Upper lobe of left lung (tissue), 4 donors: Measurements from ENCODE around the gene SRI.
"Not testable (repeated sequence)": the region's sequence is repeated elsewhere in the genome, so short reads cannot be mapped to it uniquely, and the experiment has no call there.

Experiments used
- CTCF ChIP-seq, 6 experiments: fragments of 450-650 bp in 4 of 6; fragments of 200-600 bp in 2 of 6; sonication (generic) in 2 of 6; IDR thresholded peaks; one replicate each; pipeline ENCODE4 v1.5.1; 2016 to 2019; ENCODE audit warnings: antibody characterized with exemption in 6 of 6
- EP300 ChIP-seq, 4 donors: sonication (generic); formaldehyde crosslinking; IDR thresholded peaks; one replicate each; pipeline ENCODE4 v1.5.1; 2017; ENCODE audit warnings: antibody characterized with exemption in 4 of 4, control low read depth in 2 of 4
- POLR2A ChIP-seq, 4 donors: fragments of 450-650 bp; IDR thresholded peaks; one replicate each; pipeline ENCODE4 v1.5.1; 2016 to 2017; ENCODE audit warnings: antibody characterized with exemption in 4 of 4, mild to moderate bottlenecking in 2 of 4
- POLR2AphosphoS5 ChIP-seq, 2 donors: sonication (generic); formaldehyde crosslinking; IDR thresholded peaks; one replicate each; pipeline ENCODE4 v1.5.1; 2017; ENCODE audit warnings: antibody characterized with exemption in 2 of 2

GRCh38 chr7:88264987-88265386, 45.1 kb upstream of the SRI start:
- TF ChIP-seq CTCF, POLR2AphosphoS5, POLR2A, EP300 (IDR thresholded peaks at IDR 0.05): not testable (repeated sequence)
